Esophagus muscularis mucosa (tissue), 4 donors: ENCODE results near the gene PAFAH2.

Experiments
- CTCF ChIP-seq, 3 experiments: fragments of 200-600 bp in 2 of 3; fragments of 450-650 bp in 1 of 3; sonication (generic) in 2 of 3; IDR thresholded peaks; one replicate each; pipeline ENCODE4 v1.5.1; 2017 to 2019; ENCODE audit warnings: antibody characterized with exemption in 3 of 3, mild to moderate bottlenecking in 2 of 3, moderate library complexity in 1 of 3
- EP300 ChIP-seq: sonication (generic); formaldehyde crosslinking; IDR thresholded peaks from one replicate; pipeline ENCODE4 v1.6.1; 2017; ENCODE audit warnings: antibody characterized with exemption
- POLR2A ChIP-seq: fragments of 450-650 bp; IDR thresholded peaks from one replicate; pipeline ENCODE4 v1.6.1; 2017; ENCODE audit warnings: antibody characterized with exemption, moderate library complexity, mild to moderate bottlenecking, low read depth

GRCh38 chr1:25985171-25985570 is 12.7 kb downstream of the PAFAH2 start:
- no peak for TF ChIP-seq POLR2A
- TF ChIP-seq CTCF (IDR thresholded peaks at IDR 0.05) = no peak
- no peak for TF ChIP-seq EP300
